Upper lobe of right lung (tissue), 1 donor: Measurements from ENCODE around the gene TTYH1. TPM values are rescaled to one million over a fixed set of nuclear protein-coding genes. Genes with fewer than 3 reads are reported as not detected.

Experiments
- ATAC-seq: fragments of 200-7000 bp; cut with Tn5 transposase; one replicate; pipeline ENCODE4 v1.9.1; 2020; ENCODE audit warnings: mild to moderate bottlenecking, moderate library complexity
- DNase-seq: peaks from one replicate; pipeline ENCODE4 v3.0.0-alpha.2; 2020
- H3K27ac ChIP-seq: fragments of 200-600 bp; one replicate; pipeline ENCODE4 v1.8.0; 2022
- H3K27me3 ChIP-seq: fragments of 200-600 bp; one replicate; pipeline ENCODE4 v1.8.0; 2022; ENCODE audit warnings: mild to moderate bottlenecking
- H3K36me3 ChIP-seq: fragments of 200-600 bp; one replicate; pipeline ENCODE4 v1.8.0; 2022
- H3K4me1 ChIP-seq: fragments of 200-600 bp; one replicate; pipeline ENCODE4 v1.8.0; 2022
- H3K4me3 ChIP-seq: fragments of 200-600 bp; one replicate; pipeline ENCODE4 v1.8.0; 2022; ENCODE audit warnings: mild to moderate bottlenecking
- H3K9me3 ChIP-seq: fragments of 200-600 bp; one replicate; pipeline ENCODE4 v1.8.0; 2022
- intact Hi-C: fragments of 100-400 bp; cut with DNase I; formaldehyde crosslinking; loops from one replicate; pipeline ENCODE4 v1.11.0; 2022
- total RNA-seq: library from RNA; stranded (reverse); fragmentation: NEBNext Ultra II Directional; extraction: Animal tissue kit (Norgen Biotek cat#: 25700); gene quantifications from one replicate; pipeline ENCODE4 v1.2.1, GENCODE V29; 2021
- TF ChIP-seq, protein P1 (sequence below): fragments of 200-600 bp; IDR thresholded peaks from one replicate; pipeline ENCODE4 v1.8.0; 2022; ENCODE audit warnings: antibody characterized with exemption
- donor health status: DM: no; HTN: yes; CAD: no; lungs with severe emphysema.

TTYH1 gene
- total RNA-seq, 1 donor from 2014 or later: not detected

DNA sequence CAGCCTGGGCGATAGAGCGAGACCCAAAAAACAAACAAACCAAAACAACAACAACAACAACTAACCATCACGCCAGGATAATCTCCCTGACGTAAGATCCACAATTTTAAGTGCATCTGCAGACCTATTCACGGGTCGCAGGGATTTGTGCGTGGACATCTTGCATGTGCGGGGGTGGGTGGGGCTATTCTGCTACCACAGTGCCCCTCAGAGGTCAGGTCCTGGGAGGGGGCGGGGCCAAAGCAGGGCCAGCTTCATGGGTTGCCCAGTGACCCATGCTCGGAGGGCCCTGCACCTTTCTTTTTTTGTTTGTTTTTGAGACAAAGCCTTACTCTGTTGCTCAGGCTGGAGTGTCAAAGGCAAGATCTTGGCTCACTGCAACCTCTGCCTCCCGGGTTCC, 60.4 kb downstream of the TTYH1 start:
- H3K27ac ChIP-seq: no peak overlapping the region
- H3K4me1 ChIP-seq: peaks cover 13% of the 10 kb centered on the region
- no peak for DNase-seq
- H3K36me3 ChIP-seq: no peaks in the 10 kb centered on the region
- intact Hi-C loops: no loop called here
- H3K4me3 ChIP-seq: no peak overlapping the region
- TF ChIP-seq, protein P1, sequence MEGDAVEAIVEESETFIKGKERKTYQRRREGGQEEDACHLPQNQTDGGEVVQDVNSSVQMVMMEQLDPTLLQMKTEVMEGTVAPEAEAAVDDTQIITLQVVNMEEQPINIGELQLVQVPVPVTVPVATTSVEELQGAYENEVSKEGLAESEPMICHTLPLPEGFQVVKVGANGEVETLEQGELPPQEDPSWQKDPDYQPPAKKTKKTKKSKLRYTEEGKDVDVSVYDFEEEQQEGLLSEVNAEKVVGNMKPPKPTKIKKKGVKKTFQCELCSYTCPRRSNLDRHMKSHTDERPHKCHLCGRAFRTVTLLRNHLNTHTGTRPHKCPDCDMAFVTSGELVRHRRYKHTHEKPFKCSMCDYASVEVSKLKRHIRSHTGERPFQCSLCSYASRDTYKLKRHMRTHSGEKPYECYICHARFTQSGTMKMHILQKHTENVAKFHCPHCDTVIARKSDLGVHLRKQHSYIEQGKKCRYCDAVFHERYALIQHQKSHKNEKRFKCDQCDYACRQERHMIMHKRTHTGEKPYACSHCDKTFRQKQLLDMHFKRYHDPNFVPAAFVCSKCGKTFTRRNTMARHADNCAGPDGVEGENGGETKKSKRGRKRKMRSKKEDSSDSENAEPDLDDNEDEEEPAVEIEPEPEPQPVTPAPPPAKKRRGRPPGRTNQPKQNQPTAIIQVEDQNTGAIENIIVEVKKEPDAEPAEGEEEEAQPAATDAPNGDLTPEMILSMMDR: no peak
- ATAC-seq: no peak
- H3K9me3 ChIP-seq: no peaks in the 10 kb centered on the region
- H3K27me3 ChIP-seq: peaks cover 9% of the 10 kb centered on the region

DNA sequence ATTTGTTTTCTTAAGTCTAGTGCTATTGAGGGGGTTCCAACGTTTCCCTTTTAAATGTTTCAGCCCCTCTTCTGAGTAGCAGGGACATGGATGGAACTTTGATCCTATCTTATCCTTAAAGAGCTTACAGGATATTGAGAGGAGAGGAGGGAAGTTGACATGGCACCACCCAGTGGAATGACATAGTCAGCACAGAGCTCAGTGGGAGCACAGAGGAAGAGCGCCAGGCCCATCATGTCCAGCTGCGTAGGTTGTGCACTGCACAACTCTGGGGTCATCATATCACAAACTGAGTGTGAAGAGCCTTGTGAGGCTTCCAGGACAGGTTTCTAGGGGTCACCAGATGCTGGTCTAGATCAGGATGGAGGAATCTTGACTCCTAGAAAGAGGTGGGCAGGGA, 62.4 kb downstream of the TTYH1 start:
- intact Hi-C loops: no loop called here
- Histone ChIP-seq H3K27me3 (peaks cover 5% of the 10 kb centered on the region), H3K36me3 (no peaks in the 10 kb centered on the region), H3K27ac (no peak overlapping the region), H3K9me3 (no peaks in the 10 kb centered on the region), H3K4me1 (peaks cover 6% of the 10 kb centered on the region), H3K4me3 (no peak overlapping the region)
- peak; percentile 38 for ATAC-seq
- no peak for DNase-seq
- TF ChIP-seq, protein P1: no peak

DNA sequence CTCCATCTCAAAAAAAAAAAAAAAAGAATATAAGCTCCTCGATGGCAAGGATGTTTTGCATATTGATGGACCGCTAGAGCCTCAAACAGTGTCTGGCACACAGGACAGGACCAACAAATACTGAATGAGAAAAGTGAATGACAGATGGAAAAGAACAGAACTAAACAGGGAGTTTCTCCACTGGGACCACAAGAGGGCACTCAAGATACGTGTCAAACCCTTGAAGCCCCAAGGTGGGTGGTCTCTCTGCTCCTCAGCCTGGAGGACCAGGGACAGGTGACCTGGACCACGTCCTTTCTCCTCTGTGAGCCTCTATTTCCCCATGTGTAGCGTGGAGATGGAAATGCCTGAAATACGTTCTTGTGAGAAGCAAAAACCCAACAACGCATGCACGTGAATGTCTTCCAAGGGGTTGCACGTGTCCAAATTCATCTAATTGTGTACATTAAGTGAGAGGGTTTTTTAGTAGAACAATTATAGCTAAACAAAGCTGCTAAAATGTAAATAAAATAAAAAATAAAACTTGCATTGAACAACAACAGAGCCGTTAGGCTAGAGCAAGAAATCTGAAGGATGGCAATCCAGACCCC, 63.5 kb downstream of the TTYH1 start:
- peaks cover 5% of the 10 kb centered on the region for H3K27me3 ChIP-seq
- intact Hi-C loops: no loop called here
- H3K36me3 ChIP-seq: no peaks in the 10 kb centered on the region
- H3K27ac ChIP-seq: no peak overlapping the region
- H3K4me1 ChIP-seq: peaks cover 1% of the 10 kb centered on the region
- H3K4me3 ChIP-seq: no peak overlapping the region
- ATAC-seq (peak; percentile 62), DNase-seq (no peak)
- TF ChIP-seq, protein P1: peak; percentile 68
- no peaks in the 10 kb centered on the region for H3K9me3 ChIP-seq

DNA sequence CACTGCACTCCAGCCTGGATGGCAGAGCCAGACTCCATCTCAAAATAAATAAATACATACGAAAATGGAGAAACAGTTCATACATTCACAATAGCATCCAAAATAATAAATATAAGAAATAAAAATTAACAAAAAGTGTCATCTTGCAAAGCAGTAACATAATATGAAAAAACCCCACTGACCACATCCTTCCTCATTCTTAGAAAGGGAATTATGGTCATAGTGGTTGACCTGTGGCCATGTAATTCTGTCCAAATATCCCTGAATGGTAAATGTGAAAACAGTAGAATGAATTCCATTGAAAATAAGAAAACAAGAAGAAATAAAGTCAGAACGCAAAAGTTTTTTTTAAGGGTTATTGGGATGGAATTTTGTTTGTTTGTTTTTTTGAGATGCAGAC, 64.8 kb downstream of the TTYH1 start:
- Histone ChIP-seq H3K9me3 (no peaks in the 10 kb centered on the region), H3K4me3 (no peak overlapping the region), H3K36me3 (no peaks in the 10 kb centered on the region), H3K27me3 (peaks cover 15% of the 10 kb centered on the region), H3K27ac (no peak overlapping the region), H3K4me1 (no peaks in the 10 kb centered on the region)
- TF ChIP-seq, protein P1: no peak
- ATAC-seq (no peak), DNase-seq (no peak)
- intact Hi-C loops: no loop called here

DNA sequence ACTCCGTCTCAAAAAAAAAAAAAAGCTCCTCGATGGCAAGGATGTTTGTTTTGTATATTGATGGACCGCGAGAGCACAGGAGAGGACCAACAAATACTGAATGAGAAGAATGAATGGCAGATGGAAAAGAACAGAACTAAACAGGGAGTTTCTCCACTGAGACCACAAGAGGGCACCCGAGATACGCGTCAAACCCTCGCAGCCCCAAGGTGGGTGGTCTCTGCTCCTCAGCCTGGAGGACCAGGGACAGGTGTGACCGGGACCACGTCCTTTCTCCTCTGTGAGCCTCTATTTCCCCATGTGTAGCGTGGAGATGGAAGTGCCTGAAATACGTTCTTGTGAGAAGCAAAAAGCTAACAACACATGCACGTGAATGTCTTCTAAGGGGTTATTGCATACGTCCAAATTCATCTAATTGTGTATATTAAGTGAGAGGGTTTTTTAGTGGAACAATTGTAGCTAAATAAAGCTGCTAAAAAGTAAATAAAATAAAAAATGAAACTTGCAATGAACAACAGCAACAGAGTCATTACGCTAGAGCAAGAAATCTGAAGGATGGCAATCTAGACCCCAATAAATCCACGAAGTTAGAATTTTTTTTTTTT, 66.2 kb downstream of the TTYH1 start:
- intact Hi-C loops: no loop called here
- DNase-seq (no peak), ATAC-seq (peak; percentile 76)
- no peaks in the 10 kb centered on the region for H3K9me3 ChIP-seq
- TF ChIP-seq, protein P1: peak; percentile 71
- no peak overlapping the region for H3K4me3 ChIP-seq
- H3K4me1 ChIP-seq: no peaks in the 10 kb centered on the region
- H3K27ac ChIP-seq: no peak overlapping the region
- H3K27me3 ChIP-seq: peaks cover 17% of the 10 kb centered on the region
- H3K36me3 ChIP-seq: no peaks in the 10 kb centered on the region
